ENCODE results near the gene SATL1.

DNA sequence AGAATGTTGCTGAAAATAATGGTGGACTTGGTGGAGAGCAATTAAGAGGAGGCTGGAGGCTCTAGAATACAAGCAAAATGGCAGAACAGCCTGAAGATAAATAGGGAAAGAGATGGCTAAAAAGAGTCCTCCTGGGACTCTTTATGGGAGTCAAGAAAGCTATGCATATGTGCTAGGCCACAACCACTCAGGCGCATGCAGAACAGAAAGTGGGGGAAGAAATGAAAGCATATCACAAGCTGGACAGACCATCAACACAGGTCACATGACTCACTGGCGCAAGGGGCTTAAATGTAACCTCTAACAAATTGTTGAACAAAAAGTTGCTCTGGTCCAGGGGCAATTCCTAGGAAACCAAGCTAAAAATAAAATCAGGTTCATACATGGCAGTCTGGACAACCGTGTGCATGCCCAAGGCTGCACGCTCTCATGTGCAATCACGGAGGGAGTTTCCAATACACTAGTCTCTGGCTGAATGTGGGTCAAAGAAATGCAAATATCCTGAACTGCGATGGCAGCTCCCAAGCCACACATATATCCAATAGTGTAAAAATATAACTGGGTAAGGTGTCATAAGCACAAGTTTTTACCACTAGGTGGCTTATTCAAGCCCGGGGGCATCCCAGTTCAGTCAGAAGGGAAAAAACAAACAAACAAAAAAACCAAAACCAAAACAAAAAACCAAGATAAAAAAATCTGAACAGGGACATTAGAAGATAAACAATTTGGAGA, 45.6 kb upstream of the SATL1 start:
- TF ChIP-seq, protein P1, sequence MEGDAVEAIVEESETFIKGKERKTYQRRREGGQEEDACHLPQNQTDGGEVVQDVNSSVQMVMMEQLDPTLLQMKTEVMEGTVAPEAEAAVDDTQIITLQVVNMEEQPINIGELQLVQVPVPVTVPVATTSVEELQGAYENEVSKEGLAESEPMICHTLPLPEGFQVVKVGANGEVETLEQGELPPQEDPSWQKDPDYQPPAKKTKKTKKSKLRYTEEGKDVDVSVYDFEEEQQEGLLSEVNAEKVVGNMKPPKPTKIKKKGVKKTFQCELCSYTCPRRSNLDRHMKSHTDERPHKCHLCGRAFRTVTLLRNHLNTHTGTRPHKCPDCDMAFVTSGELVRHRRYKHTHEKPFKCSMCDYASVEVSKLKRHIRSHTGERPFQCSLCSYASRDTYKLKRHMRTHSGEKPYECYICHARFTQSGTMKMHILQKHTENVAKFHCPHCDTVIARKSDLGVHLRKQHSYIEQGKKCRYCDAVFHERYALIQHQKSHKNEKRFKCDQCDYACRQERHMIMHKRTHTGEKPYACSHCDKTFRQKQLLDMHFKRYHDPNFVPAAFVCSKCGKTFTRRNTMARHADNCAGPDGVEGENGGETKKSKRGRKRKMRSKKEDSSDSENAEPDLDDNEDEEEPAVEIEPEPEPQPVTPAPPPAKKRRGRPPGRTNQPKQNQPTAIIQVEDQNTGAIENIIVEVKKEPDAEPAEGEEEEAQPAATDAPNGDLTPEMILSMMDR (optimal IDR thresholded peaks at IDR 0.05 in 1 of 3, IDR thresholded peaks at IDR 0.05 in 1 of 3, conservative IDR thresholded peaks at IDR 0.05 in 1 of 3; ENCODE audit: extremely low read depth in 1 of 3, insufficient read depth in 2 of 3, low read length in 3 of 3): no peak
- no peak for TF ChIP-seq EZH2 (IDR thresholded peaks at IDR 0.05; ENCODE audit: low read length)

Measured in keratinocyte (primary cell).